Osteocyte (in vitro differentiated cells): ENCODE measurements around the gene NAALADL2. TPM values are rescaled to one million over a fixed set of nuclear protein-coding genes. Genes with fewer than 3 reads are reported as not detected.

Experiments
- DNase-seq: peaks from one replicate; pipeline ENCODE4 v3.0.0; 2021; ENCODE audit warnings: mixed read lengths; ENCODE audit not compliant: unreplicated experiment; ENCODE audit errors: extremely low spot score
- H3K27ac Mint-ChIP-seq: one replicate; pipeline ENCODE4 v1.8.0; 2021; ENCODE audit warnings: mild to moderate bottlenecking, mixed read lengths; ENCODE audit not compliant: unreplicated experiment
- H3K27me3 Mint-ChIP-seq: one replicate; pipeline ENCODE4 v1.8.0; 2021; ENCODE audit warnings: mixed read lengths; ENCODE audit not compliant: unreplicated experiment
- H3K36me3 Mint-ChIP-seq: one replicate; pipeline ENCODE4 v1.8.0; 2021; ENCODE audit warnings: mixed read lengths; ENCODE audit not compliant: unreplicated experiment
- H3K4me1 Mint-ChIP-seq: one replicate; pipeline ENCODE4 v1.8.0; 2021; ENCODE audit warnings: mixed read lengths; ENCODE audit not compliant: unreplicated experiment
- H3K4me3 Mint-ChIP-seq: one replicate; pipeline ENCODE4 v1.8.0; 2021; ENCODE audit warnings: mild to moderate bottlenecking, moderate library complexity, mixed read lengths; ENCODE audit not compliant: unreplicated experiment
- H3K9me3 Mint-ChIP-seq: one replicate; pipeline ENCODE4 v1.8.0; 2021; ENCODE audit warnings: mixed read lengths; ENCODE audit not compliant: unreplicated experiment
- total RNA-seq: library from RNA; stranded (reverse); gene quantifications from 2 replicates; pipeline ENCODE4 v1.2.1, GENCODE V29; 2021
- TF ChIP-seq, protein P1 (sequence below): fragments of 200-600 bp; sonication (generic); IDR thresholded peaks from 2 replicates; pipeline ENCODE4 v1.5.0; 2021; ENCODE audit warnings: antibody characterized with exemption, mild to moderate bottlenecking, moderate library complexity

The NAALADL2 gene
- total RNA-seq, 1 donor from 2014 or later, result 16.1 TPM

GRCh38 chr3:175552929-175553328 is 693.8 kb downstream of the NAALADL2 start:
- DNase-seq, result no peak
- Mint-ChIP-seq H3K4me3 (no peak overlapping the region), H3K36me3 (no peaks in the 10 kb centered on the region), H3K9me3 (peaks cover 12% of the 10 kb centered on the region), H3K4me1 (no peaks in the 10 kb centered on the region), H3K27me3 (no peaks in the 10 kb centered on the region), H3K27ac (no peak overlapping the region)
- TF ChIP-seq, protein P1, sequence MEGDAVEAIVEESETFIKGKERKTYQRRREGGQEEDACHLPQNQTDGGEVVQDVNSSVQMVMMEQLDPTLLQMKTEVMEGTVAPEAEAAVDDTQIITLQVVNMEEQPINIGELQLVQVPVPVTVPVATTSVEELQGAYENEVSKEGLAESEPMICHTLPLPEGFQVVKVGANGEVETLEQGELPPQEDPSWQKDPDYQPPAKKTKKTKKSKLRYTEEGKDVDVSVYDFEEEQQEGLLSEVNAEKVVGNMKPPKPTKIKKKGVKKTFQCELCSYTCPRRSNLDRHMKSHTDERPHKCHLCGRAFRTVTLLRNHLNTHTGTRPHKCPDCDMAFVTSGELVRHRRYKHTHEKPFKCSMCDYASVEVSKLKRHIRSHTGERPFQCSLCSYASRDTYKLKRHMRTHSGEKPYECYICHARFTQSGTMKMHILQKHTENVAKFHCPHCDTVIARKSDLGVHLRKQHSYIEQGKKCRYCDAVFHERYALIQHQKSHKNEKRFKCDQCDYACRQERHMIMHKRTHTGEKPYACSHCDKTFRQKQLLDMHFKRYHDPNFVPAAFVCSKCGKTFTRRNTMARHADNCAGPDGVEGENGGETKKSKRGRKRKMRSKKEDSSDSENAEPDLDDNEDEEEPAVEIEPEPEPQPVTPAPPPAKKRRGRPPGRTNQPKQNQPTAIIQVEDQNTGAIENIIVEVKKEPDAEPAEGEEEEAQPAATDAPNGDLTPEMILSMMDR, result no peak

DNA sequence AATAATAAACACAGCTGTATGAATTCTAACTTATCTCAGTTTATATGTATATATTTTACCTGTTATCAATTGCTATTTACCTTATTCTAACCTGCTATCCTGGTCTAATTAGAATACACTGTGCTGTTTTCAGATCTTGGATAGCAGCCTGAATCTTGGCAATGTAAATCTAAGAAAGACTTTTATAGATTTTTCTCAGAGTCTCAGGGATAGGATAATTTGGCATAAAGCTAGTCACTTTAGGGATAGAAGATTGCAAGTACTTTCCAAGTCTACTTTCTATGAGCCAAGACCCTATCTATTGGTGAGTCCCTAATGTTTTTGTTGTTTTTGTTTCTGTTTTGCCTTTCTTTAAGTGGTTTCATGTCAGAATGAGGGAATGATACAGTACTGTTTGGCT is 695.7 kb downstream of the NAALADL2 start:
- no peak overlapping the region for H3K27ac Mint-ChIP-seq
- H3K4me3 Mint-ChIP-seq, result no peak overlapping the region
- TF ChIP-seq, protein P1, result no peak

GRCh38 chr3:175558261-175558660 is 699.1 kb downstream of the NAALADL2 start:
- peaks cover 12% of the 10 kb centered on the region for H3K9me3 Mint-ChIP-seq
- DNase-seq, result no peak
- no peak overlapping the region for H3K27ac Mint-ChIP-seq
- H3K27me3 Mint-ChIP-seq, result no peaks in the 10 kb centered on the region
- H3K36me3 Mint-ChIP-seq, result peaks cover 4% of the 10 kb centered on the region
- H3K4me3 Mint-ChIP-seq, result no peak overlapping the region
- no peaks in the 10 kb centered on the region for H3K4me1 Mint-ChIP-seq
- TF ChIP-seq, protein P1, result no peak

More for the DNA sequence above, 695.7 kb downstream of the NAALADL2 start:
- Mint-ChIP-seq H3K36me3 (peaks cover 4% of the 10 kb centered on the region), H3K9me3 (peaks cover 20% of the 10 kb centered on the region), H3K27me3 (no peaks in the 10 kb centered on the region), H3K4me1 (no peaks in the 10 kb centered on the region)
- DNase-seq, result no peak

GRCh38 chr3:175564363-175564762 is 705.2 kb downstream of the NAALADL2 start:
- Mint-ChIP-seq H3K36me3 (peaks cover 2% of the 10 kb centered on the region), H3K4me3 (no peak overlapping the region), H3K27ac (no peak overlapping the region), H3K9me3 (peaks cover 3% of the 10 kb centered on the region), H3K4me1 (peaks cover 2% of the 10 kb centered on the region), H3K27me3 (no peaks in the 10 kb centered on the region)
- TF ChIP-seq, protein P1, result no peak
- no peak for DNase-seq

- no peaks in the 10 kb centered on the region for H3K27me3 Mint-ChIP-seq
- H3K4me1 Mint-ChIP-seq, result peaks cover 7% of the 10 kb centered on the region
- TF ChIP-seq, protein P1, result no peak
- H3K9me3 Mint-ChIP-seq, result no peaks in the 10 kb centered on the region
- H3K4me3 Mint-ChIP-seq, result no peak overlapping the region
- no peaks in the 10 kb centered on the region for H3K36me3 Mint-ChIP-seq
- no peak for DNase-seq
- no peak overlapping the region for H3K27ac Mint-ChIP-seq
Measured at GRCh38 chr3:175571096-175571495, 712.0 kb downstream of the NAALADL2 start.
